Heart left ventricle (tissue), 16 donors: ENCODE results near the gene TRHDE. TPM values are rescaled to one million over a fixed set of nuclear protein-coding genes. Genes with fewer than 3 reads are reported as not detected.

Source experiments
- ATAC-seq, 4 donors: fragments of 200-7000 bp; cut with Tn5 transposase; one replicate each; pipeline ENCODE4 v1.9.1; 2020 to 2022; ENCODE audit warnings: moderate library complexity in 4 of 4, mild to moderate bottlenecking in 3 of 4, moderate number of reproducible peaks in 1 of 4
- DNase-seq, 5 donors: peaks; one replicate each; pipeline ENCODE4 v3.0.0-alpha.2; 2020
- H3K27ac ChIP-seq, 12 donors: fragments of 200-600 bp; sonication (generic) in 4 of 12; one replicate each; pipeline versions ENCODE4 v1.5.0 to v1.8.0; 2016 to 2022; ENCODE audit warnings: mild to moderate bottlenecking in 2 of 12
- H3K27me3 ChIP-seq, 9 donors: fragments of 200-600 bp; sonication (generic) in 2 of 9; one replicate each; pipeline versions ENCODE4 v1.5.1 to v1.8.0; 2016 to 2022; ENCODE audit warnings: mild to moderate bottlenecking in 3 of 9
- H3K36me3 ChIP-seq, 9 donors: fragments of 200-600 bp; sonication (generic) in 2 of 9; one replicate each; pipeline versions ENCODE4 v1.5.0 to v1.8.0; 2018 to 2022; ENCODE audit warnings: mild to moderate bottlenecking in 2 of 9
- H3K4me1 ChIP-seq, 12 donors: fragments of 200-600 bp; sonication (generic) in 4 of 12; one replicate each; pipeline versions ENCODE4 v1.5.0 to v1.8.0; 2016 to 2022; ENCODE audit warnings: mild to moderate bottlenecking in 3 of 12
- H3K4me3 ChIP-seq, 12 donors: fragments of 200-600 bp; sonication (generic) in 4 of 12; one replicate each; pipeline versions ENCODE4 v1.5.0 to v1.8.0; 2017 to 2022; ENCODE audit warnings: mild to moderate bottlenecking in 9 of 12, moderate library complexity in 4 of 12
- H3K9me3 ChIP-seq, 12 donors: fragments of 200-600 bp; sonication (generic) in 4 of 12; one replicate each; pipeline versions ENCODE4 v1.5.0 to v1.8.0; 2016 to 2022; ENCODE audit warnings: mild to moderate bottlenecking in 1 of 12
- CTCF ChIP-seq, 12 donors: fragments of 200-600 bp; sonication (generic) in 4 of 12; IDR thresholded peaks; one replicate each; pipeline versions ENCODE4 v1.5.0 to v1.8.0; 2018 to 2022; ENCODE audit warnings: antibody characterized with exemption in 12 of 12, mild to moderate bottlenecking in 5 of 12
- POLR2A ChIP-seq, 2 donors: fragments of 450-650 bp; IDR thresholded peaks; one replicate each; pipeline ENCODE4 v1.6.1; 2017; ENCODE audit warnings: antibody characterized with exemption in 2 of 2, mild to moderate bottlenecking in 2 of 2, moderate library complexity in 2 of 2
- whole genome bisulfite sequencing, 4 donors: extraction: QIAGEN DNeasy Blood & Tissue Kit in 2 of 4; methylation state at CpG; one replicate each; pipeline versions ENCODE4 v1.1.5 to v1.1.7; 2013 to 2018; 5-methylcytosine and 5-hydroxymethylcytosine counted together
- intact Hi-C, 10 donors: fragments of 100-400 bp; cut with DNase I; formaldehyde crosslinking; loops; one replicate each; pipeline versions ENCODE4 v1.11.1 to v1.14.2; 2022
- polyA plus RNA-seq, 2 donors: library from polyadenylated mRNA; stranded (reverse); fragments of 200-250 nt; gene quantifications; one replicate each; pipeline ENCODE4 v1.2.3, GENCODE V29; 2013
- total RNA-seq, 9 donors: library from RNA; depleted of rRNA in 2 of 9; stranded (reverse); fragments of >200 nt in 2 of 9; fragmentation: NEBNext Ultra II Directional in 3 of 9; extraction: Animal tissue kit (Norgen Biotek cat#: 25700) in 3 of 9; gene quantifications; one replicate each; pipeline versions ENCODE4 v1.1.0 to v1.2.4, GENCODE V29; 2016 to 2023
- donor health status: ischemic (EF 13 %, LVEDD 7.1; RV severe dilation, severe dysfunction).
- donor health status: healthy with polysubstance abuse.
- donor health status: DM: no; HTN: yes; CAD: no.
- donor health status: DM: no; HTN: no; CAD: no.
- donor health status: ischemic (EF 25% LVEDD 6.9; RV normal size, moderate dysfunction).
- donor health status: ischemic (EF 25% LVEDD 5.7; RV mildly dilated, moderate dysfunction).
- donor health status: healthy.
- donor health status: DM: yes; HTN: yes; CAD: no.
- donor health status: ischemic (EF 35%, LVEDD 5.7; RV mildly dilated, moderate dysfunction).
- donor health status: nonischemic (EF 11% LVEDD 7.7; RV severe dilation, severe dysfunction).
- donor health status: DM: yes; HTN: yes; CAD: no.
- donor health status: PGD.
- donor health status: ischemic (EF 29% LVEDD 5.4; RV normal size, mild dysfunction).
- donor health status: nonischemic (EF 23%, LVEDD 6.1; RV moderate dilation, normal function).

Gene TRHDE
- total and polyA plus RNA-seq, 11 donors: 0.01 to 3.1 (median 0.28) TPM; not detected in 1

DNA sequence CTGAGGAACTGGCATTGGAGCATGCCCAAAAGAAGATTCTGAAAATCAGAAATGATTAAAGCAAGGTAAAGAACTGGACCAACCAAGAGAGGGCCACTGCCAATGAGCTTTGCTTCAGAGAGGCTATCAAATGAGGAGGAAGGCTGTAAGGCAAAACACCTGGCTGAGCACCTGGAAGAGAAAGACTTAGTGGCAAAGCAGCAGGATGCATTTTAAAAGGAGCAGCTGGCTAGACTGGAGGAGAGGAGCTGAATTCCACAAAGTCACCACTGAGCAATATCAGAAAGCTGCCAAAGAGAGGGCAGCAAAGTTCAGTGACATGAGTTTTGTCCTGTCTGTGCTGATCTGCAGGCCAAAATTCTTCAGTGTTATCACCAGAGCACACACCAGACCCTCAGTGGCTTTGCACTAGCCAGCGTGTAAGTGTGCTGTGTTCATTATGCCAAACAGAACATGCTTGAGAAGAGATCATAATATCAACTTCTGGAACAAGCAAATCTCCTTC is 338.7 kb downstream of the TRHDE start:
- DNase-seq: no peak
- intact Hi-C loops: no loop called here
- ATAC-seq: no peak
- 13 to 26% (median 23%) methylated on average over 1 of the region's 1 CpG for WGBS, 4 donors
- Histone ChIP-seq H3K9me3 (peaks cover 0 to 4% (median 0%) of the 10 kb centered on the region in 12 donors), H3K27ac (no peak overlapping the region), H3K27me3 (no peaks in the 10 kb centered on the region), H3K4me1 (no peaks in the 10 kb centered on the region), H3K4me3 (no peak overlapping the region), H3K36me3 (no peaks in the 10 kb centered on the region)
- no peak for TF ChIP-seq CTCF (IDR thresholded peaks at IDR 0.05)
- no peak for TF ChIP-seq POLR2A (IDR thresholded peaks at IDR 0.05)

- Histone ChIP-seq H3K9me3 (peaks cover 0 to 1% (median 0%) of the 10 kb centered on the region in 12 donors), H3K27me3 (no peaks in the 10 kb centered on the region), H3K4me3 (no peak overlapping the region), H3K27ac (no peak overlapping the region), H3K36me3 (no peaks in the 10 kb centered on the region), H3K4me1 (no peaks in the 10 kb centered on the region)
- ATAC-seq: no peak
- intact Hi-C loops: no loop called here
- DNase-seq: no peak
- TF ChIP-seq CTCF (IDR thresholded peaks at IDR 0.05) (no peak), POLR2A (IDR thresholded peaks at IDR 0.05) (no peak)
- 44 to 72% (median 62%) methylated on average over 2 of the region's 2 CpGs for WGBS, 4 donors
These were observed 340.0 kb downstream of the TRHDE start for GRCh38 chr12:72612171-72612570.

DNA sequence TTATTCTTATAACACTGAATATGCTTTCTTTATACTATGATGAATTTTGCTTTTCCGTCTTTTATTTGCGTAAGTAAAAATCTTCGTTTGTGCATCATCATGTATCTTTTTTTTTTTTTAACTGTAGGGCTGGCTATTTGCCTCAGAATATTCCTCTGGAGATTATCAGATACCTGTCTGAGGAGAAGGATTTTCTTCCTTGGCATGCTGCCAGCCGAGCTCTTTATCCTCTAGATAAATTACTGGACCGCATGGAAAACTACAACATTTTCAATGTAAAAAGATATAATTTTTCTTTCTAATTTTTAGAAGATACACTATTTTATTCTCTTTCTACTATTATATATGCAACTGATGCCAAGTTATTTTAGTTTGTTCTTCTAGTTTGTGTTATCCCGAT is 346.6 kb downstream of the TRHDE start:
- DNase-seq (no peak), ATAC-seq (no peak)
- H3K9me3 ChIP-seq: peaks cover 0 to 4% (median 0%) of the 10 kb centered on the region in 12 donors
- no peak overlapping the region for H3K4me3 ChIP-seq
- H3K36me3 ChIP-seq: no peaks in the 10 kb centered on the region
- H3K4me1 ChIP-seq: no peaks in the 10 kb centered on the region
- H3K27ac ChIP-seq: no peak overlapping the region
- WGBS, 4 donors: 77 to 85% (median 79%) methylated on average over 6 of the region's 6 CpGs
- TF ChIP-seq CTCF (IDR thresholded peaks at IDR 0.05) (no peak), POLR2A (IDR thresholded peaks at IDR 0.05) (no peak)
- H3K27me3 ChIP-seq: no peaks in the 10 kb centered on the region
- intact Hi-C loops: no loop called here

DNA sequence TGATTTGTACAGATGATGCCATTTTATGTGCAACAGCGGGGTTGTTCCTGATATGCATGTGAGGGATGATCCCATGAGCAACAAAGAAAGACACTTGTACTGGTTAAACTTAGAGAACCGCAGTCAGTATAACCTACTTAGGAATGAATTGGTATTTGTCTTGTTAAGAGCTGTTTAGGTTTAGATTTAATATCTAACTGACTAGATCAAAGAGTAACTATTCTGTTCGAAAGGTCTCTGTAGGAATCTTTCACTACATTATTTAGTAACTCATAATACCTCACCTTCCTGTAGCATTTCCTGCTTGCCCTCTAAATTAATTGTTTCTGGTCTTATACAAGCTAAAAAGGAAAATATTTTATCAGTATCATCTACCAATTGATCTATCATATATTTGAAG is 350.4 kb downstream of the TRHDE start:
- Histone ChIP-seq H3K4me1 (no peaks in the 10 kb centered on the region), H3K9me3 (peaks cover 0 to 3% (median 0%) of the 10 kb centered on the region in 12 donors), H3K27me3 (no peaks in the 10 kb centered on the region), H3K27ac (no peak overlapping the region), H3K36me3 (no peaks in the 10 kb centered on the region), H3K4me3 (no peak overlapping the region)
- intact Hi-C loops: no loop called here
- ATAC-seq (no peak), DNase-seq (no peak)
- TF ChIP-seq POLR2A (IDR thresholded peaks at IDR 0.05): no peak
- TF ChIP-seq CTCF (IDR thresholded peaks at IDR 0.05): no peak
- WGBS, 4 donors: 73 to 87% (median 83%) methylated on average over 3 of the region's 3 CpGs
